ENCODE data around the gene KIFC1.
A peak's percentile ranks its signal among the peaks of the same experiment; 100 is the strongest.

DNA sequence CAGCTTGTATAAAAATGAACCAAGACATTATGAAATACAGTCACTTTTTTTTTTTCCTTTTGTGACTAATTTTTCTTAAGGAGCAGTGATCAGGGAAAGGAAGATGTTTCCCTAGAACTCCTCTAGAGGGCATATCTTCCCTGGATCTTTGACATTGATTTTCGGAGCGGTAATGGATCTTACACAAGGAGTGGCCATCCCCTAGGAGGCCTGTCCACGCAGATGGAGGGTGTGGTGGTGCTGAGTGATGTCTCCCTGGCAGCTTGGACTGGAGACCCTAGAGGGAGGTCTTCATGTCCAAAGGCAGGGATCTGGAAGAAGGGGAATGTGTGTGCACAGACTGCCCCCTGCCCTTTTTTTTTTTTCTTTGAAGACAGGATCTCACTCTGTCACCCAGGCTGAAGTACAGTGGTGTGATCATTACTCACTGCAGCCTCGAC, 7.0 kb upstream of the KIFC1 start:
- TF ChIP-seq POLR2A (IDR thresholded peaks at IDR 0.05) (no peak), EP300 (IDR thresholded peaks at IDR 0.05) (no peak), POLR2AphosphoS5 (IDR thresholded peaks at IDR 0.05) (no peak)
- TF ChIP-seq, protein P1, sequence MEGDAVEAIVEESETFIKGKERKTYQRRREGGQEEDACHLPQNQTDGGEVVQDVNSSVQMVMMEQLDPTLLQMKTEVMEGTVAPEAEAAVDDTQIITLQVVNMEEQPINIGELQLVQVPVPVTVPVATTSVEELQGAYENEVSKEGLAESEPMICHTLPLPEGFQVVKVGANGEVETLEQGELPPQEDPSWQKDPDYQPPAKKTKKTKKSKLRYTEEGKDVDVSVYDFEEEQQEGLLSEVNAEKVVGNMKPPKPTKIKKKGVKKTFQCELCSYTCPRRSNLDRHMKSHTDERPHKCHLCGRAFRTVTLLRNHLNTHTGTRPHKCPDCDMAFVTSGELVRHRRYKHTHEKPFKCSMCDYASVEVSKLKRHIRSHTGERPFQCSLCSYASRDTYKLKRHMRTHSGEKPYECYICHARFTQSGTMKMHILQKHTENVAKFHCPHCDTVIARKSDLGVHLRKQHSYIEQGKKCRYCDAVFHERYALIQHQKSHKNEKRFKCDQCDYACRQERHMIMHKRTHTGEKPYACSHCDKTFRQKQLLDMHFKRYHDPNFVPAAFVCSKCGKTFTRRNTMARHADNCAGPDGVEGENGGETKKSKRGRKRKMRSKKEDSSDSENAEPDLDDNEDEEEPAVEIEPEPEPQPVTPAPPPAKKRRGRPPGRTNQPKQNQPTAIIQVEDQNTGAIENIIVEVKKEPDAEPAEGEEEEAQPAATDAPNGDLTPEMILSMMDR (IDR thresholded peaks at IDR 0.05) = peak in 1 of 2 donors; percentile 34

Measured in suprapubic skin (tissue), 4 donors.